IMR-90 (cell line): ENCODE data around the gene ZFX. TPM values are rescaled to one million over a fixed set of nuclear protein-coding genes. Genes with fewer than 3 reads are reported as not detected.
"Not testable (repeated sequence)": the region's sequence is repeated elsewhere in the genome, so short reads cannot be mapped to it uniquely, and the experiment has no call there.

ENCODE experiments used
- ATAC-seq: fragments of 200-7000 bp; cut with Tn5 transposase; 2 replicates; pipeline ENCODE4 v1.9.1; 2020; ENCODE audit warnings: low read depth, mild to moderate bottlenecking, moderate library complexity
- BruUV-seq: library from RNA; stranded (reverse); fragments of 400-500 nt; replicated peaks from 2 replicates; lab custom pipeline; 2021; lab: Mats Ljungman, UMichigan
- CTCF ChIA-PET: fragments of 300-600 bp; formaldehyde crosslinking; extraction: SDS; loops from one replicate; lab custom pipeline; 2021; ENCODE audit warnings: antibody characterized with exemption; lab: Yijun Ruan, JAX
- POLR2A ChIA-PET: fragments of 300-600 bp; sonication (Branson Sonifier 250); formaldehyde crosslinking; loops from one replicate; lab custom pipeline; 2022; ENCODE audit warnings: antibody characterized with exemption; ENCODE audit not compliant: unreplicated experiment; lab: Charles Lee
- DNase-seq: peaks from one replicate; pipeline ENCODE4 v3.0.0; 2013
- H2AFZ ChIP-seq: replicated peaks from 2 replicates; pipeline ENCODE3; 2013; ENCODE audit warnings: low read length, mild to moderate bottlenecking; ENCODE audit not compliant: poor library complexity
- H2AK5ac ChIP-seq: 2 replicates; pipeline ENCODE4 v1.6.1; 2013; ENCODE audit warnings: low read depth, low read length, inconsistent platforms
- H2AK9ac ChIP-seq: replicated peaks from 2 replicates; pipeline ENCODE3; 2013; ENCODE audit warnings: mild to moderate bottlenecking, low read depth, low read length, moderate library complexity; ENCODE audit not compliant: poor library complexity
- H2BK120ac ChIP-seq: 2 replicates; pipeline ENCODE4 v1.6.1; 2013; ENCODE audit warnings: low read depth, low read length, inconsistent platforms
- H2BK15ac ChIP-seq: 3 replicates; pipeline ENCODE4 v1.6.1; 2013; ENCODE audit warnings: low read depth, low read length, inconsistent platforms
- H2BK20ac ChIP-seq: 2 replicates; pipeline ENCODE4 v1.6.1; 2013; ENCODE audit warnings: low read depth, mild to moderate bottlenecking, inconsistent platforms, low read length, moderate library complexity
- H2BK5ac ChIP-seq: 2 replicates; pipeline ENCODE4 v1.6.1; 2013; ENCODE audit warnings: mild to moderate bottlenecking, low read depth, low read length, inconsistent platforms; ENCODE audit not compliant: poor library complexity, severe bottlenecking
- H3K14ac ChIP-seq: replicated peaks from 2 replicates; pipeline ENCODE4 v1.6.1; 2013; ENCODE audit warnings: low read depth, low read length, inconsistent platforms
- H3K18ac ChIP-seq: 2 replicates; pipeline ENCODE4 v1.6.1; 2013; ENCODE audit warnings: low read depth, low read length, control low read depth
- H3K23ac ChIP-seq: 2 replicates; pipeline ENCODE4 v1.6.1; 2013; ENCODE audit warnings: low read depth, low read length, inconsistent platforms
- H3K27ac ChIP-seq: 2 replicates; pipeline ENCODE4 v1.5.1; 2013; ENCODE audit warnings: mild to moderate bottlenecking, control low read depth, low read length; ENCODE audit not compliant: insufficient read depth
- H3K27me3 ChIP-seq: 2 replicates; pipeline ENCODE4 v1.6.1; 2013; ENCODE audit warnings: low read length; ENCODE audit not compliant: control insufficient read depth, insufficient read depth
- H3K36me3 ChIP-seq: 2 replicates; pipeline ENCODE4 v1.6.1; 2013; ENCODE audit warnings: low read length, mixed read lengths; ENCODE audit not compliant: control insufficient read depth, insufficient read depth
- H3K4ac ChIP-seq: 2 replicates; pipeline ENCODE4 v1.6.1; 2013; ENCODE audit warnings: low read depth, low read length, inconsistent platforms
- H3K4me1 ChIP-seq: 2 replicates; pipeline ENCODE4 v1.6.1; 2013; ENCODE audit warnings: low read length, mixed read lengths; ENCODE audit not compliant: control insufficient read depth, insufficient read depth
- H3K4me2 ChIP-seq: 2 replicates; pipeline ENCODE4 v1.6.1; 2013; ENCODE audit warnings: low read depth, mild to moderate bottlenecking, control low read depth, low read length, moderate library complexity
- H3K4me3 ChIP-seq: 2 replicates; pipeline ENCODE4 v1.5.1; 2013; ENCODE audit warnings: low read depth, mild to moderate bottlenecking, control low read depth, low read length, moderate library complexity; ENCODE audit not compliant: insufficient read depth
- H3K56ac ChIP-seq: 2 replicates; pipeline ENCODE4 v1.6.1; 2013; ENCODE audit warnings: low read length, inconsistent platforms; ENCODE audit not compliant: insufficient read depth; ENCODE audit errors: extremely low read depth
- H3K79me1 ChIP-seq, 2 experiments: 2 replicates each; pipeline ENCODE4 v1.6.1; 2013; ENCODE audit warnings: low read length in 2 of 2, inconsistent platforms in 1 of 2, low read depth in 1 of 2
- H3K9ac ChIP-seq: 2 replicates; pipeline ENCODE4 v1.6.1; 2013; ENCODE audit warnings: low read depth, low read length, control low read depth
- H3K9me1 ChIP-seq: 2 replicates; pipeline ENCODE4 v1.6.1; 2013; ENCODE audit warnings: low read length, inconsistent platforms; ENCODE audit not compliant: insufficient read depth
- H3K9me3 ChIP-seq: 2 replicates; pipeline ENCODE4 v1.6.1; 2013; ENCODE audit warnings: low read length; ENCODE audit not compliant: control insufficient read depth, insufficient read depth
- H4K20me1 ChIP-seq: 2 replicates; pipeline ENCODE4 v1.6.1; 2013; ENCODE audit warnings: low read length, inconsistent platforms; ENCODE audit not compliant: insufficient read depth
- H4K5ac ChIP-seq: 2 replicates; pipeline ENCODE4 v1.6.1; 2013; ENCODE audit warnings: mild to moderate bottlenecking, low read depth, low read length, control low read depth
- H4K8ac ChIP-seq, 2 experiments: 2 replicates each; pipeline ENCODE4 v1.6.1; 2013; ENCODE audit warnings: low read depth in 2 of 2, low read length in 2 of 2, control low read depth in 1 of 2, inconsistent platforms in 1 of 2
- H4K91ac ChIP-seq: 2 replicates; pipeline ENCODE4 v1.6.1; 2013; ENCODE audit warnings: low read depth, low read length, inconsistent platforms; ENCODE audit not compliant: insufficient read depth
- WGBS, 2 experiments: methylation state at CpG; one replicate each; pipeline versions ENCODE4 v1.1.5 to v1.1.7; 2013; ENCODE audit warnings: missing lambda C conversion rate in 2 of 2; ENCODE audit not compliant: insufficient read length in 1 of 2; ENCODE audit errors: extremely low coverage in 2 of 2; 5-methylcytosine and 5-hydroxymethylcytosine counted together
- dilution Hi-C: fragments of 300-500 bp; cut with HindIII; formaldehyde crosslinking; loops from one replicate; pipeline ENCODE4 v1.14.3; 2018; ENCODE audit warnings: low sequenced_read_pairs; ENCODE audit not compliant: unreplicated experiment
- in situ Hi-C: fragments of 300-500 bp; cut with MboI; formaldehyde crosslinking; loops from 3 replicates; pipeline ENCODE4 v1.14.3; 2019; ENCODE audit warnings: low sequenced_read_pairs, inconsistent platforms, mixed read lengths
- intact Hi-C: fragments of 100-400 bp; cut with micrococcal nuclease; formaldehyde crosslinking; loops from 2 replicates; pipeline ENCODE4 v1.10.0; 2022
- polyA plus RNA-seq, 3 experiments: library from polyadenylated mRNA; depleted of rRNA; stranded (reverse); fragments of >200 nt; gene quantifications; 2 replicates each; pipeline ENCODE4 v1.2.3, GENCODE V29; 2012; ENCODE audit warnings: low replicate concordance in 1 of 3
- total RNA-seq: library from RNA; depleted of rRNA; stranded (reverse); fragments of >200 nt; gene quantifications from 2 replicates; pipeline ENCODE4 v1.2.3, GENCODE V29; 2012

ZFX gene
- total and polyA plus RNA-seq, 2 of the 4 experiments (the other 2 are of a cell fraction): 16.0 to 99.3 TPM

- intact Hi-C loops: loop anchor here (2.0 kb wide), 1 partner anchor 27 kb away; no protein-coding TSS in a partner anchor
- in situ Hi-C loops, H3K9ac ChIP-seq, H2AK9ac ChIP-seq, DNase-seq, H3K9me1 ChIP-seq, H3K9me3 ChIP-seq, H3K4me2 ChIP-seq, CTCF ChIA-PET, H3K79me1 ChIP-seq, H3K4me3 ChIP-seq, H2BK15ac ChIP-seq, H3K18ac ChIP-seq, H2BK120ac ChIP-seq, BruUV-seq, H2AK5ac ChIP-seq, H3K36me3 ChIP-seq, H3K27ac ChIP-seq, dilution Hi-C loops, H2AFZ ChIP-seq, ATAC-seq, H4K20me1 ChIP-seq, H4K8ac ChIP-seq, H3K56ac ChIP-seq, H4K5ac ChIP-seq, H3K27me3 ChIP-seq, H3K4ac ChIP-seq, H2BK20ac ChIP-seq, H3K23ac ChIP-seq, H3K4me1 ChIP-seq, POLR2A ChIA-PET, H2BK5ac ChIP-seq, H4K91ac ChIP-seq, H3K14ac ChIP-seq: not testable (repeated sequence)
- WGBS, 2 experiments: no CpG with 5 or more reads among the region's 6 CpGs
These were observed 5.5 kb upstream of the ZFX start for GRCh38 chrX:24143982-24144381.
